HFF-Myc (cell line): ENCODE measurements around the gene LDHA.
"Not testable (repeated sequence)": the region's sequence is repeated elsewhere in the genome, so short reads cannot be mapped to it uniquely, and the experiment has no call there.

Experiments used
- DNase-seq: peaks from one replicate; pipeline ENCODE4 v3.0.0-alpha.2; 2011; ENCODE audit warnings: low read depth; ENCODE audit errors: extremely low read depth
- H3K4me3 ChIP-seq: replicated peaks from 2 replicates; pipeline ENCODE4 v1.5.1; 2011; ENCODE audit warnings: low read depth, mild to moderate bottlenecking, control low read depth, low read length
- CTCF ChIP-seq: IDR thresholded peaks from 2 replicates; pipeline ENCODE4 v1.5.1; 2012; ENCODE audit warnings: mild to moderate bottlenecking, low read depth, low read length, control low read depth; ENCODE audit errors: missing control alignments

LDHA gene

GRCh38 chr11:18392434-18393321, 1.7 kb upstream of the LDHA start:
- TF ChIP-seq CTCF = no peak
- no peak overlapping the region for H3K4me3 ChIP-seq
- no peak for DNase-seq

GRCh38 chr11:18393581-18394274, 635 bp upstream of the LDHA start:
- no peak for TF ChIP-seq CTCF
- no peak for DNase-seq
- peak overlapping the region; percentile 90 for H3K4me3 ChIP-seq

GRCh38 chr11:18394928-18395734, 768 bp downstream of the LDHA start:
- DNase-seq = no peak
- peak overlapping the region; percentile 90 for H3K4me3 ChIP-seq
- no peak for TF ChIP-seq CTCF

- peak; percentile 99 for DNase-seq
- no peak for TF ChIP-seq CTCF
- peak overlapping the region; percentile 90 for H3K4me3 ChIP-seq
Observed at GRCh38 chr11:18395735-18396504, 1.6 kb downstream of the LDHA start.

- DNase-seq = no peak
- H3K4me3 ChIP-seq = peak overlapping the region; percentile 90; the same call in 1 of the 2 replicates
- TF ChIP-seq CTCF = no peak
Observed at GRCh38 chr11:18397921-18398320, 3.6 kb downstream of the LDHA start.

GRCh38 chr11:18401077-18401476, 6.7 kb downstream of the LDHA start:
- not testable (repeated sequence) for DNase-seq, H3K4me3 ChIP-seq
